NCI-H2196 (cell line): ENCODE results near the gene TEX13B.
"Not testable (repeated sequence)": the region's sequence is repeated elsewhere in the genome, so short reads cannot be mapped to it uniquely, and the experiment has no call there.

ENCODE experiments used
- DNase-seq: peaks from one replicate; lab custom pipeline; 2025; ENCODE audit not compliant: unreplicated experiment; lab: John Stamatoyannopoulos, UW

The TEX13B gene

DNA sequence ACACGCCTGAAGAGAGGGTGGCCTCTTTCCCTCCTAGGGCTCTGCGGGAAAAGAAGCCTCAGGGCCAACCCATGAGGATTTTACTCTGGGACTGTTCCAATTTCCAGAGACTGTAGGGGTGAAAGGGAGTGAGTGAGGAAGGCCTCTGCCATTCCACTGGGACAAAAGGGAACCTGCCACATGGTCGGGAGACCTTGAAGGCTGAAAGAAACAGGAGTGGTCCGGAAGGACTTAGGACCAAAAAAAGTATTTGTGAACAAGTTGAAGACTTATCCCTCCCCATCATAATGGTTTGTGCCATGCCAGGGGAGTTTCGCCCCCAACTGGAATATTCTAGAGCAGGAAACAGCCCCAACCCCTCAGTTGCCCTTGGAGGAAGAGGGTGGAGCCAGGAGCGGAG lies at the start of gene TEX13B:
Gene TEX13B (minus strand): TSS at position 15 of the 400 bp plus-strand sequence. CDS start 243 bp downstream, outside the sequence.
- no peak for DNase-seq

DNA sequence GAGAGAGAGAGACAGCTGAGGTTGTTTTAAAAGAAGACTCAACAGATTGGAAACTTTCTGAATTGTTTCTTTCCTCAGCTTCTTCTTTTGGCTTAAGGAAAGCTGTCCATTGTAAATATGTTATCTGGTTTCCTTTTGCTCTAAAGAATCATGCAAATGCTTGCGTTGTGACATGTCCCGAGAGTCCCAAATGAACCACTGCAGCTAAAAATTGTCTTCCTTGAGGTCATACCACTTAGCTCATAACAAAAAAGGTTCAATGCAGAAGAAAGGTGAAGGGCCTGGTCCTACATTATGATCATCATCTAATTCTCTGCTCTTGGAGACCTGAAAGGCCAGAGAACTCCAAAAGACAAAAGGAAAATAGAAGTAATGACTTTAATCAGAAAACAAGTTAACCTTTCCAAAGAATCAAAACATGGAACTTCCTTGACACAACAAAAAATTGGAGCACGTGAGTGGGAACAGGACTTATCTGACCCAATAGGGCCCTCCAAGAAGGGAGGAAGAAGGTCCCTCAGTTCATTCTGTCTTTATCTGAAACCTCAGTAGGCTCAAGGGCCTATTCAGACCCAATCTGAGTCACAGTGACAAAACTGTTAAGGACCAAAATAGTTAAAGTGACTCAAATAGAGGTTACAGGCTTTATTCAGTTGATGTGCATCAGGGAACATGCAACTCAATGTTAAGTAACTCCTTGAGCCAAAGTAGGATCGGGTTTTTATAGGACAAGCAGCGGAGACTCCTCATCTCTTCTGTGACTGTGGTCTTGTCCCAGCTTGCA lies 48.0 kb upstream of the TEX13B start:
- no peak for DNase-seq

GRCh38 chrX:108028854-108029253 lies 46.7 kb upstream of the TEX13B start:
- no peak for DNase-seq

DNA sequence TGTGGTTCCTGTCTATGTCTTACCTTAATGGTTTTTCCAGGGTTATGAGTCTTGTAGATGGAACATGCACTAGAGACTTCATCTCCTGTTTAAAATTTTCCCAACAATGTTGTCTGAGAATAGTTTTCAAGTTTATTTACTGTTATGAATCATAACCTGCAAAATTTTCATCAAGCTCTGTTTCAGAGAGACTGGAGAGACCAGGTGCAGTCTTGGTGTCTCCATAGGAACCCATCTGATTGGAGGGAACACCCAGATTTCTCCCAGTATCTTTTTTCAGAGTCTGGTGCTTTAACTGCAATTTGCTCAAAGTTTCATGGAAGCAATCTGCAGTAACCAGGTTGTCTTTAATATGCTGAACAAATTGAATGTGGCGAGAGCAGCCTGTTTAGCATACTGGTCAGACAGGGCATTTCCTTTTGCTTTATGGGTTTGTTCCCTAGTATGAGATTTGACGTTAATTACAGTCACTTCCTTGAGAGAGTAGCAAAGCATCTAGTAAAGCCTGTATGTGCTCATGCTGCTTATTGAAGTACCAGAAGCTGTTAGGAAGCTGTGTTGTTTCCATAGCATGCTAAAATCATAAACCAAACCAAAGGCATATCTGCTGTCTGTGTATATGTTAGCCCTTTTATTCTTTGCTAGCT lies 43.9 kb upstream of the TEX13B start:
- DNase-seq = no peak

DNA sequence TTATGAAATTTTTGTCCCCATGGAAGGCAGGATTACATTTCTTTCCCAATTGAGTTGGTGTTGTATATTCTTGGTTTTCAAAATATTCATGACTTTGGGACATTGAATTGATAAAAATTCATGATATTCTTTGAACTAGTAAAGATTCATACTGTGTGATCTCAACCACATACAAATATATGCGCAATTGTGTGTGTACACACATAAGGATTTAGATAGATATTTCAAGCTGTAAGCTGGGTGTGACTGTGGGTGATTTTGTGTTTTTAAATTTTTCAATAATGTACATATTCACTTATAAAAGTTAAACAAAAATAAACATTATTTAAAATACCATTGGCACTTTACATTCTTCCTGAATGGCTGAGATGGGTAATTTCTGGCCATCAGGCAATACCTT lies 43.2 kb upstream of the TEX13B start:
- no peak for DNase-seq

GRCh38 chrX:108022491-108023089 lies 40.4 kb upstream of the TEX13B start:
- no peak for DNase-seq

DNA sequence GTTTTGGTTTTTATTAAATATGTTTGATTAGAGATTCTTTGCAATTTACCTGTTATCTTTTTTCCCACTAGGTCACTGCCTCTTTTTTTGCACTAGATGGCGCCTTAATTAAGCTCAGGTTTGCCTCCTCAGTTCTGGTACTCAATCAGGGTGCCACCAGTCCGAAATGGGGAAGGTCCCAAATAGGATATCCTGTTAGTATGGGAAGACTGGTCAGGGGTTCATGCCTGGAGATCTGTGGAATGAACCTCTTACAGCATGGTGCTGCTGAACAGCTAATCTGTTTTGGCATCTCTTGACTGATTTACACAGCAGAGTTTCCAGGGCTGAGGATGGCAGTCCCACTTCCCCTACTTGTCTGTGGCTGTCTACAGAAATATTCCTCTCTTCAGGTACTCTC lies 38.5 kb upstream of the TEX13B start:
- no peak for DNase-seq

- no peak for DNase-seq
Measured at GRCh38 chrX:108019382-108019875, 37.3 kb upstream of the TEX13B start.

DNA sequence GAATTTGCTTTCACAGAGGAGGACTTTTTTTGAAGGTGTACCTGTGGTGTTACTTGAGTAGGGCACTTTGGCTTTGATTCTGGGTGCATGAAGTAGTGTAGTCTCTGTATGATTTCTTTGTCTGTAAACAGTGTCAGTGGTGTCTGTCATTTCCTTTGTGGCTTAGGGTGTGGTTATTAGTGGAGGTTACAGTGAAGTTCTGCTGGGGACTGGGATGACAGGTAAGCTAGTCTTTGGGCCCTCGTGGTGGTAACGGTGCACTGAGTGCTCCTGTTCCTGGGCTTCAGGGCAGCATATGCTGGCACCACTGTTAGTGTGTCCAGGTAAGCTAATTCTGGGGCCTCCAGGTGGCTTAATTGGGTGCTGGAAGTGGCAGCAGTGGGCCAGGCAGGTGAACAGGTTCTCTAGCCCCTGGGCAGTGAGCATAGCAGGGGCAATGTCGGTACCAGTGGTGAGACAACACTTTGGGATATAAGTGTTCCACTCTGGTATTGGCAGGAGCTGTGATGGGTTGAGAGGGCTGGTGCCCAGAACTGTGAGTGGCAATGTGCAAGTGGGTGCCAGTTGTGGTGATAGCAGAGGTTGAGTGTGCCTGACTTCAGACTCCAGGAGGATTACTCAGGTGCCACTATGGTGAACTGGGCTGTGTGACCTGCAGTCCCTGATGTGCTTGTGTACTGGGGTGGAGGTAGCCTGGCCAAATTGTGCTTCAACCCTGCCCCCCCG lies 36.6 kb upstream of the TEX13B start:
- DNase-seq = no peak

DNA sequence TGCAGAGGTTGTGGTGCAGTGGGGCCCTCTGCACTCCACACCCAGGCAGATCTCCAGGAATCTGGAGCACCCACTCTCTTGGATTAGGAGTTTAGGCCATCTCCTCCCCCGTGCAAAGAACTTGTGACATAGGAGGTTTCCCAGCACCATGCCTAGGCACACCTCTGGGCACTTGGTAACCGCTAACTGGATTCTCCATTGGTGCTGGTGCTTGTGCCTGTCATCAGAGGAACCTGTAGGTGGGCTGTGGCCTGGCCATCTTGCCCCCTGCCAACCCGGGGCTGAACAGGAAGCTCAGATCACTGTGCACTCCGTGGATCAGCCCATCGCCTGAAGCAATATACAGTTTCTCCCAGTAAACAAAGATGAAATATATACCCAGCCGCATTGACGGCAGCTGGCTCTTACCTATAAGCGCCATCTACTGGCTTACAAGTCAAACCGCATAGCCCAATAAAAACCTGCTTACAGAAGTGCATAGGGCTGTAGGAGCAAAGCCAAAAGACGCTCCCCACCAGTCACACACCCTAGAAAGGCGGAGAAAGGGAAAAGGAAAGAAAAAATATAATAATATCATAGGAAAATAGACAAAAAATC lies 19.1 kb upstream of the TEX13B start:
- DNase-seq = peak; percentile 53

DNA sequence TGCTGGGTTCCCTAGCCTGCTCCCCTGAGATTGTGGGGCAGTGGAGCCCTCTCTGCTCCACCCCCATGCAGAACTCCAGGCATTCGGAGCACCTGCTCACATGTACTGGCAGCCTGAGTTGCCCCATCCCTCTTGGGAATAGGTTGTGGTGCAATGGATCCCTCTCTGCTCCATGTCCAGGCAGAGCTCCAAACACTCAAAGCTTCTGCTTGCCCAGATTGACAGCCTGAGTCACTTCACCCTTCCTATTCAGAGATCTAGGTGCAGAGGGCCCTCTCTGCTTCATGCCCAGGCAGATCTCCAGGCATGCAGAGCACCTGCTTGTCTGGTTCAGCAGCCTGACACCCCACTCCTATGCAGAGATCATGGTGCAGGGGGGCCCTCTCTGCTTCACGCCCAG lies 18.6 kb upstream of the TEX13B start:
- DNase-seq = peak; percentile 26

DNA sequence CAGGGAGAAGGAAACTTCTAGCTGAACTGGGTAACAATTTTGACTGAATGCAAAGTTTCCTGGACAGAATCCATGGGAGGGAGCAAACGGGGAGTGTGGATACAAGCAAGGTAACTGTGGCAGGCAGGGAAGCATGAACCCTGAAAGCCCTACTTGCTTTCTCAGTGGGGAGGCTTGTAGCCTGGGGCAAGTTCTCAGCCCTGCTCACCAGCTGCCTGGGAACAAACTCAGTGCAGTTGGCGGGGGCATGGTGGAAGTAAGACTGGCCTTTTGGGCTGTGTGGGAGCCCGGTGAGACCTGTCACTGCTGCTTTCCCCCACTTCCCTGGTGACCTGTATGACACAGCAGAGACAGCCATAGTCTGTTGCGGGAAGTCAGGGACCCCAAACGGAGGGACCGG lies 14.0 kb upstream of the TEX13B start:
- DNase-seq = no peak

DNA sequence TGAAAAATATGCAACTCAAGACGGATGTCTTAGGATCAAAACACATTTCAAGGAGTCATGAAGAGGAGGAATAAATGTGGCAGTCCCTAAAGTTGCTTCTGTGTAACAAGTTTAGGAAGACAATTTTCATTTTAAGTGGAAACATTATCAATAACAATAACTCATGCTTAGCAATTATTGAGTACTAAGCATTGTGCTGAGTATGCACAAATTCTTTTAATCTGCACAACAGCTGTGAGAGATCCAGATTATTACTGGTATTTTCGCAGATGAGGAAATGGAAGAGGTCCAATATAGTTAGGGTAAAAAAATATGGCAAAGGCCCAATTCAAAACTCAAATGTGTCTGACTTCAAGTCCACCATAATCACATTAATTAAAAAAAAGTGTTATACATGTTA lies 2.9 kb upstream of the TEX13B start:
- no peak for DNase-seq

DNA sequence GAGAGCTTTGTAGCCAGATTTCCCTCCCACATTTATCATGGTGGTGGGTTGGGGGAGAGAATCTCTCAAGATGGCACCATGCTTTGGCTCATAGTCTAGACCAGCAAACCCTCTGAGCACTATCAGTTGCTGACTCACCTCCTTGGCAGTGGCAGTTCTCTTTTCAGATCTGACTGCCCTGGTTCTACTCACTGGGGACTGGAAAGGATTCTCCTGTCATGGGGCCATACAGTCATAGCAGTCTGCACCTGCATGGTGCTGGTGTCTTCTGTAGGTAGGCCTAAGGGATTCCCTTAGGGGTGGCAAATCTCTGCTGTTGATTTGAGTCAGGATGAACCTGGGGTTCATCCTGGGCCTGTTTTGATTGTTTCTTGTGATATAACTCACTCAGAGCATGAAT lies 2.6 kb downstream of the TEX13B start:
- no peak for DNase-seq

- peak; percentile 5 for DNase-seq
Measured at GRCh38 chrX:107978707-107979307, 3.4 kb downstream of the TEX13B start.

GRCh38 chrX:107978071-107978470 lies 4.1 kb downstream of the TEX13B start:
- DNase-seq = no peak

DNA sequence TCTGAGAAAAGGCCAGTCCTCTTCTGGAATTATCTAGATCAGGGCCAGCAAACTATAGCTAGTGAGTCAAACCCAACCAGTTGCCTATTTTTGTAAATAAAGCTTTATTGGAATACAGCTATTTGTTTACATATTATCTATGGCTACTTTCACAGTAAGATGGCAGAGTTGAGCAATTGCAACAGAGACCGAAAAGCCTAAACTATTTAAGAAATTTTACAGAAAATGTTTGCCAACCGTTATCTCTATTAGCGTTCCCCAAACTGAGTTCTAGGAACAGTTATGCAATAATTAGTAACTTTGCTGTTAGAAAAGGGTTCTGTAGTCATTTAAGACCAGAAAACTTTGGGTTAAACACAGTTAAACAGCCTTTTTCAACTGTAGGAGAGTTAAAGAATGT lies 10.5 kb downstream of the TEX13B start:
- no peak for DNase-seq

DNA sequence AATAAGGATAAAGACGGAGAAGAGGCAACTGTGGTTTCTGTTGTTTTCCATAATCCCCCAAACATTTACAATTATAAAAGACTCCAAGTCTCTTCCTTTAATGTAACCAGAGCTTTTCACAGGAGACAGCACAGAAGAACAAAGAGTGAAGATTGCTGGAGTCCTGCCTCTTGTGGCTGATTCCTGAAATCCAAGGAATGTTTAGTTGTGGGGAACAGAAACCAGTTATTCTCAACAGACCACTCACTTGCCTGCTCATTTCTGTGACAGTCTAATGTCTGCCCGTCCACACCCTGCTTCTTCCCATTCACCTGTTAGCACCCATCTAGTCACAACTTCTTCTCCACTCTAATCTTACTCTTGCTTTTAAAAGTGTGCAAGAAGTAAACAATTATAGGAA lies 12.1 kb downstream of the TEX13B start:
- no peak for DNase-seq

DNA sequence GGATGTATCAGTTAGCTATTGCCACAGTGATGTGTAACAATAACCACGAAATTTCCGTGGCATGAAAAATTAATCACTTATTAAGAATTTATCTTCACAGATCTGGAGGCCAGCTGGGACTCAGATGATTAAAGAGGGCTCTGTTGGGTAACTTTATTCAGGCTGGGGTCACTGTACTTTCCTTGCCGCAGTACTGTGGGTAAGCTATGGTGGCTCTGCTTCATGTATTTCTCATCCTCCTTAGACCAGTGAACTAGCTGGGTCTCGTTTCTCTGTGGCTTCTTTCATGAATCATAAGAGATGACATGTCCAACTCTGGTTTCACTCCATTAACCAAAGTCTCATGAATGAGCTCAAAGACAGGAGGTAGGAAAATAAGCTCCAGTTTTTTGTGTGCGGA lies 13.5 kb downstream of the TEX13B start:
- no peak for DNase-seq

GRCh38 chrX:107955337-107955736 lies 26.8 kb downstream of the TEX13B start:
- DNase-seq = not testable (repeated sequence)

GRCh38 chrX:107940095-107940494 lies 42.1 kb downstream of the TEX13B start:
- DNase-seq = no peak
